ENCODE results near the gene OGFR.
A peak's percentile ranks its signal among the peaks of the same experiment; 100 is the strongest.

OGFR gene

GRCh38 chr20:62782149-62782892, 22.3 kb upstream of the OGFR start:
- peak; percentile 86 for DNase-seq
- peak; percentile 78 for TF ChIP-seq CTCF (IDR thresholded peaks at IDR 0.05; ENCODE audit: low read depth, low read length)
- H3K27me3 ChIP-seq (ENCODE audit: insufficient read depth, low read depth, severe bottlenecking): no peaks in the 10 kb centered on the region

DNA sequence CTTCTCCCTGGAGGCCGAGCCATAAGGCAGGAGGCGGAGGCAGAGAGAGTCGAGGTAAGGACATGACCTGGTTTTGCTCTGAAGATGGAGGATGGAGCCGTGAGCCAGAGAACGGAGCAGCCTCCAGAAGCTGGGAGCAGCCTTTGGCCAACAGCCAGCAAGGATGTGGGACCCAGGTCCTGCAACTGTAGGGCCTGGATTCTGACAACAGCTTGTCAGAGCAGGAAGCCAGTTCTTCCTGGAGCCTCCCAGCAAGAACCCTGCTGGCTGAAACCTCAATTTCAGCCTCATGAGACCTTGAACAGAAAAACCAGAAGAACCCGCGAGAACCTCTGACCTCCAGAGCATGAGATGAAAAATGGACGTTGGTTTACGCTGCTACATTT, 21.7 kb upstream of the OGFR start:
- Histone ChIP-seq H3K36me3 (no peaks in the 10 kb centered on the region), H3K27me3 (ENCODE audit: insufficient read depth, low read depth, severe bottlenecking) (no peaks in the 10 kb centered on the region), H3K9me3 (ENCODE audit: severe bottlenecking) (no peaks in the 10 kb centered on the region), H3K27ac (no peak overlapping the region), H3K4me3 (ENCODE audit: low read depth, low read length) (no peak overlapping the region)
- TF ChIP-seq CTCF (IDR thresholded peaks at IDR 0.05; ENCODE audit: low read depth, low read length): no peak
- no peak for DNase-seq

More at GRCh38 chr20:62782149-62782892, 22.3 kb upstream of the OGFR start:
- no peaks in the 10 kb centered on the region for H3K36me3 ChIP-seq
- no peak overlapping the region for H3K4me3 ChIP-seq (ENCODE audit: low read depth, low read length)
- H3K27ac ChIP-seq: peak overlapping the region; percentile 85
- no peaks in the 10 kb centered on the region for H3K9me3 ChIP-seq (ENCODE audit: severe bottlenecking)

DNA sequence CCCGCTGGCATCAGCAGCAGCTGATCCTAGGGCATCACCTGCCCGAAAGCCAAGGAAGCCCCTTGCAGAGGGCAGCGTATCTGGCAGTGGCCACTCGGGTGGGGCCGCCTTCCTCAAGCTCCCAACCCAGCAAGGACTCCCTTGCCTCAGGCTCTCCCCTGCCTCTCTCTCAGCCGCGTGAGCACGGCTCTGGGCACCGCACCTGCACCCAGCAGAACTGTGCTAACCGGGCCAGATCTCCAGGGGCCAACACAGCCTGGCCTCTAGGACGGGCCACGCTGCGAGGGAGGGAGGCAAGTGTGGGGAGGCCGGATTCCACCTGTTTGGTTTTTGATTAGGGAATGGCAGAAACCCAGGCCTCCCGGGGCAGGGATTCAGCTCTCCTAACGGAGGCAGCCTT, 20.1 kb upstream of the OGFR start:
- H3K9me3 ChIP-seq (ENCODE audit: severe bottlenecking): no peaks in the 10 kb centered on the region
- H3K27ac ChIP-seq: no peak overlapping the region
- no peak for TF ChIP-seq CTCF (IDR thresholded peaks at IDR 0.05; ENCODE audit: low read depth, low read length)
- H3K36me3 ChIP-seq: no peaks in the 10 kb centered on the region
- no peaks in the 10 kb centered on the region for H3K27me3 ChIP-seq (ENCODE audit: insufficient read depth, low read depth, severe bottlenecking)
- H3K4me3 ChIP-seq (ENCODE audit: low read depth, low read length): no peak overlapping the region
- DNase-seq: no peak

GRCh38 chr20:62785393-62785792, 19.2 kb upstream of the OGFR start:
- no peaks in the 10 kb centered on the region for H3K9me3 ChIP-seq (ENCODE audit: severe bottlenecking)
- H3K36me3 ChIP-seq: no peaks in the 10 kb centered on the region
- H3K27ac ChIP-seq: no peak overlapping the region
- no peak for DNase-seq
- no peak overlapping the region for H3K4me3 ChIP-seq (ENCODE audit: low read depth, low read length)
- H3K27me3 ChIP-seq (ENCODE audit: insufficient read depth, low read depth, severe bottlenecking): no peaks in the 10 kb centered on the region
- TF ChIP-seq CTCF (IDR thresholded peaks at IDR 0.05; ENCODE audit: low read depth, low read length): no peak

GRCh38 chr20:62786157-62786556, 18.5 kb upstream of the OGFR start:
- no peak for TF ChIP-seq CTCF (IDR thresholded peaks at IDR 0.05; ENCODE audit: low read depth, low read length)
- Histone ChIP-seq H3K4me3 (ENCODE audit: low read depth, low read length) (no peak overlapping the region), H3K27ac (no peak overlapping the region), H3K9me3 (ENCODE audit: severe bottlenecking) (no peaks in the 10 kb centered on the region), H3K36me3 (no peaks in the 10 kb centered on the region), H3K27me3 (ENCODE audit: insufficient read depth, low read depth, severe bottlenecking) (no peaks in the 10 kb centered on the region)
- no peak for DNase-seq

GRCh38 chr20:62787321-62787720, 17.3 kb upstream of the OGFR start:
- DNase-seq: no peak
- Histone ChIP-seq H3K9me3 (ENCODE audit: severe bottlenecking) (no peaks in the 10 kb centered on the region), H3K36me3 (no peaks in the 10 kb centered on the region), H3K27me3 (ENCODE audit: insufficient read depth, low read depth, severe bottlenecking) (no peaks in the 10 kb centered on the region), H3K4me3 (ENCODE audit: low read depth, low read length) (no peak overlapping the region), H3K27ac (no peak overlapping the region)
- no peak for TF ChIP-seq CTCF (IDR thresholded peaks at IDR 0.05; ENCODE audit: low read depth, low read length)
